Testis (tissue), 3 donors: Measurements from ENCODE around the gene PPFIBP1. TPM values are rescaled to one million over a fixed set of nuclear protein-coding genes. Genes with fewer than 3 reads are reported as not detected.
A peak's percentile ranks its signal among the peaks of the same experiment; 100 is the strongest.
"Not testable (repeated sequence)": the region's sequence is repeated elsewhere in the genome, so short reads cannot be mapped to it uniquely, and the experiment has no call there.

Experiments
- DNase-seq: peaks from one replicate; pipeline ENCODE4 v3.0.0-alpha.2; 2019
- H3K27ac ChIP-seq, 2 donors: fragments of 200-600 bp; sonication (generic); one replicate each; pipeline ENCODE4 v1.5.1; 2019
- H3K27me3 ChIP-seq: fragments of 200-600 bp; sonication (generic); one replicate; pipeline ENCODE4 v1.5.1; 2019
- H3K36me3 ChIP-seq: fragments of 200-600 bp; sonication (generic); one replicate; pipeline ENCODE4 v1.5.1; 2017; ENCODE audit warnings: low read depth; ENCODE audit errors: missing control alignments
- H3K4me1 ChIP-seq: fragments of 200-600 bp; sonication (generic); one replicate; pipeline ENCODE4 v1.5.1; 2019
- H3K4me3 ChIP-seq, 2 donors: fragments of 200-600 bp; sonication (generic); one replicate each; pipeline ENCODE4 v1.5.1; 2017 to 2019
- H3K9me3 ChIP-seq: fragments of 200-600 bp; sonication (generic); one replicate; pipeline ENCODE4 v1.5.1; 2017
- CTCF ChIP-seq, 3 experiments: fragments of 450-650 bp in 2 of 3; fragments of 200-600 bp in 1 of 3; sonication (generic) in 1 of 3; IDR thresholded peaks; one replicate each; pipeline ENCODE4 v1.5.1; 2016 to 2019; ENCODE audit warnings: antibody characterized with exemption in 3 of 3, mild to moderate bottlenecking in 2 of 3, moderate library complexity in 1 of 3
- POLR2A ChIP-seq: fragments of 450-650 bp; IDR thresholded peaks from one replicate; pipeline ENCODE4 v1.6.1; 2017; ENCODE audit warnings: antibody characterized with exemption, mild to moderate bottlenecking, moderate library complexity
- WGBS, 2 donors: methylation state at CpG; one replicate each; pipeline ENCODE4 v1.1.5; 2018; 5-methylcytosine and 5-hydroxymethylcytosine counted together
- intact Hi-C: fragments of 100-400 bp; cut with DNase I; formaldehyde crosslinking; loops from one replicate; pipeline ENCODE4 v1.15.1; 2023; ENCODE audit warnings: low total_unique reads
- polyA plus RNA-seq: library from polyadenylated mRNA; stranded (reverse); fragments of 350-450 nt; fragmentation: Illumina TruSeq; extraction: RNeasy Lipid Tissue Mini Kit (QIAGEN cat#74804); gene quantifications from one replicate; pipeline ENCODE4 v1.2.3, GENCODE V29; 2014; ENCODE audit warnings: low read depth, low replicate concordance; ENCODE audit not compliant: insufficient read depth
- total RNA-seq, 2 donors: library from RNA; depleted of rRNA; stranded (reverse); fragments of >200 nt; gene quantifications; one replicate each; pipeline ENCODE4 v1.2.3, GENCODE V29; 2016

PPFIBP1 gene
- total and polyA plus RNA-seq, 3 donors from 2014 or later = 33.4 to 87.8 (median 75.3) TPM

- intact Hi-C loops = no loop called here
- 59 to 72% methylated on average over 7 of the region's 7 CpGs for WGBS, 2 donors
These were observed 111.5 kb downstream of the PPFIBP1 start for GRCh38 chr12:27635349-27635972.

GRCh38 chr12:27636569-27636968, 112.6 kb downstream of the PPFIBP1 start:
- H3K27ac ChIP-seq, intact Hi-C loops, H3K36me3 ChIP-seq, H3K4me3 ChIP-seq, H3K4me1 ChIP-seq, DNase-seq, H3K9me3 ChIP-seq, H3K27me3 ChIP-seq: not testable (repeated sequence)
- 89 to 92% methylated on average over 4 of the region's 4 CpGs for WGBS, 2 donors

More at GRCh38 chr12:27635349-27635972, 111.5 kb downstream of the PPFIBP1 start:
- Histone ChIP-seq H3K27ac (no peak overlapping the region), H3K36me3 (no peaks in the 10 kb centered on the region), H3K9me3 (no peaks in the 10 kb centered on the region), H3K4me3 (no peak overlapping the region), H3K27me3 (no peaks in the 10 kb centered on the region), H3K4me1 (no peaks in the 10 kb centered on the region)
- no peak for TF ChIP-seq POLR2A
- TF ChIP-seq CTCF (IDR thresholded peaks at IDR 0.05) = peak; percentile 54 to 60 (median 57)
- no peak for DNase-seq

GRCh38 chr12:27637524-27637923, 113.5 kb downstream of the PPFIBP1 start:
- H3K4me1 ChIP-seq = no peaks in the 10 kb centered on the region
- 93 to 96% methylated on average over 1 of the region's 1 CpG for WGBS, 2 donors
- no peak for DNase-seq
- no peak overlapping the region for H3K4me3 ChIP-seq
- no peak overlapping the region for H3K27ac ChIP-seq
- H3K9me3 ChIP-seq = no peaks in the 10 kb centered on the region
- H3K27me3 ChIP-seq = no peaks in the 10 kb centered on the region
- TF ChIP-seq CTCF (IDR thresholded peaks at IDR 0.05) (no peak), POLR2A (no peak)
- H3K36me3 ChIP-seq = no peaks in the 10 kb centered on the region
- intact Hi-C loops = no loop called here

GRCh38 chr12:27639265-27639664, 115.3 kb downstream of the PPFIBP1 start:
- no peak for DNase-seq
- no peaks in the 10 kb centered on the region for H3K4me1 ChIP-seq
- H3K27me3 ChIP-seq = no peaks in the 10 kb centered on the region
- H3K36me3 ChIP-seq = no peaks in the 10 kb centered on the region
- no peak overlapping the region for H3K4me3 ChIP-seq
- no peak overlapping the region for H3K27ac ChIP-seq
- no peaks in the 10 kb centered on the region for H3K9me3 ChIP-seq
- intact Hi-C loops = no loop called here
- 63 to 85% methylated on average over 3 of the region's 3 CpGs for WGBS, 2 donors
- TF ChIP-seq POLR2A (no peak), CTCF (IDR thresholded peaks at IDR 0.05) (no peak)

- intact Hi-C loops = loop anchor here (10.0 kb wide), 1 partner anchor 206 kb away; no protein-coding TSS in a partner anchor
- not testable (repeated sequence) for H3K4me3 ChIP-seq, H3K36me3 ChIP-seq, H3K9me3 ChIP-seq, H3K27ac ChIP-seq, DNase-seq, H3K4me1 ChIP-seq, H3K27me3 ChIP-seq
- 89 to 95% methylated on average over 7 of the region's 7 CpGs for WGBS, 2 donors
These were observed 116.7 kb downstream of the PPFIBP1 start for GRCh38 chr12:27640566-27641200.

GRCh38 chr12:27642361-27642760, 118.4 kb downstream of the PPFIBP1 start:
- H3K4me3 ChIP-seq, H3K4me1 ChIP-seq, H3K27me3 ChIP-seq, H3K27ac ChIP-seq, H3K9me3 ChIP-seq, DNase-seq, H3K36me3 ChIP-seq: not testable (repeated sequence)
- intact Hi-C loops = loop anchor here (10.0 kb wide), 1 partner anchor 208 kb away; no protein-coding TSS in a partner anchor
- WGBS, 2 donors = 88 to 94% methylated on average over 4 of the region's 4 CpGs

GRCh38 chr12:27642892-27643291, 118.9 kb downstream of the PPFIBP1 start:
- H3K4me1 ChIP-seq, DNase-seq, H3K36me3 ChIP-seq, H3K27ac ChIP-seq, H3K27me3 ChIP-seq, H3K9me3 ChIP-seq, H3K4me3 ChIP-seq: not testable (repeated sequence)
- intact Hi-C loops = loop anchor here (10.0 kb wide), 1 partner anchor 208 kb away; no protein-coding TSS in a partner anchor
- WGBS, 2 donors = 92 to 95% methylated on average over 5 of the region's 7 CpGs
